Measurements from ENCODE around the gene FRMD5. TPM values are rescaled to one million over a fixed set of nuclear protein-coding genes. Genes with fewer than 3 reads are reported as not detected.
"Not testable (repeated sequence)": the region's sequence is repeated elsewhere in the genome, so short reads cannot be mapped to it uniquely, and the experiment has no call there.

The FRMD5 gene
- total RNA-seq, 1 donor from 2014 or later, result 0.49 TPM

DNA sequence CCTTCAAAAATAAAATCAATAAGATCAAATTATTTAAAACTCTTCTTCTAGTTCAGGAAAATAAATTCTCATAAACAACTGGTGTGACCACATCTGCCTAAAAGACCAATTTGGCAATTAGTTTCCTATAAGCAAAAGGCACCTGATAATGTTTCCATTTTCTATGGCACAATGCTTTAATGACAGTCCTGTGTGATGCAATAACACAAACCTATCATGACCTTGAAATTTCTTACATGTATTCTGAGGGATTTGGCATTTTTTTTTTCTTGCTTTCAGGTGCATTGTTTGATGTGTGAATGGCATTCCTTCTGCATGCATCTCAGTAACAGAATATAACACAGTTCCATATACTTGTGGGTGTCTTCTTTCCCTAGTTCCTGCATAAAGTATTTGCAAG lies 32.5 kb upstream of the FRMD5 start:
- Histone ChIP-seq H3K27ac (no peak overlapping the region), H3K27me3 (no peaks in the 10 kb centered on the region), H3K9me3 (no peaks in the 10 kb centered on the region), H3K4me1 (no peaks in the 10 kb centered on the region), H3K4me3 (no peak overlapping the region), H3K36me3 (no peaks in the 10 kb centered on the region)
- intact Hi-C loops (cut with DNase I), result no loop called here
- no peak for DNase-seq (ENCODE audit: extremely low spot score in 2 of 2)
- no peak for TF ChIP-seq POLR2A (IDR thresholded peaks at IDR 0.05)
- TF ChIP-seq POLR2AphosphoS5 (IDR thresholded peaks at IDR 0.05; ENCODE audit: insufficient read depth in 1 of 2, low read depth in 1 of 2), result no peak
- TF ChIP-seq, protein P1, sequence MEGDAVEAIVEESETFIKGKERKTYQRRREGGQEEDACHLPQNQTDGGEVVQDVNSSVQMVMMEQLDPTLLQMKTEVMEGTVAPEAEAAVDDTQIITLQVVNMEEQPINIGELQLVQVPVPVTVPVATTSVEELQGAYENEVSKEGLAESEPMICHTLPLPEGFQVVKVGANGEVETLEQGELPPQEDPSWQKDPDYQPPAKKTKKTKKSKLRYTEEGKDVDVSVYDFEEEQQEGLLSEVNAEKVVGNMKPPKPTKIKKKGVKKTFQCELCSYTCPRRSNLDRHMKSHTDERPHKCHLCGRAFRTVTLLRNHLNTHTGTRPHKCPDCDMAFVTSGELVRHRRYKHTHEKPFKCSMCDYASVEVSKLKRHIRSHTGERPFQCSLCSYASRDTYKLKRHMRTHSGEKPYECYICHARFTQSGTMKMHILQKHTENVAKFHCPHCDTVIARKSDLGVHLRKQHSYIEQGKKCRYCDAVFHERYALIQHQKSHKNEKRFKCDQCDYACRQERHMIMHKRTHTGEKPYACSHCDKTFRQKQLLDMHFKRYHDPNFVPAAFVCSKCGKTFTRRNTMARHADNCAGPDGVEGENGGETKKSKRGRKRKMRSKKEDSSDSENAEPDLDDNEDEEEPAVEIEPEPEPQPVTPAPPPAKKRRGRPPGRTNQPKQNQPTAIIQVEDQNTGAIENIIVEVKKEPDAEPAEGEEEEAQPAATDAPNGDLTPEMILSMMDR (IDR thresholded peaks at IDR 0.05), result no peak

DNA sequence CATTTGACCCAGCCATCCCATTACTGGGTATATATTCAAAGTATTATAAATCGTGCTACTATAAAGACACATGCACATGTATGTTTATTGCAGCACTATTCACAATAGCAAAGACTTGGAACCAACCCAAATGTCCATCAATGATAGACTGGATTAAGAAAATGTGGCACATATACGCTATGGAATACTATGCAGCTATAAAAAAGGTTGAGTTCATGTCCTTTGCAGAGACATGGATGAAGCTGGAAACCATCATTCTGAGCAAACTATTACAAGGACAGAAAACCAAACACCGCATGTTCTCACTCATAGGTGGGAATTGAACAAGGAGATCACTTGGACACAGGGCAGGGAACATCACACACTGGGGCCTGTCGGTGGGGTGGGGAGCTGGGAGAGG lies 31.9 kb upstream of the FRMD5 start:
- H3K27me3 ChIP-seq; H3K9me3 ChIP-seq; H3K27ac ChIP-seq; DNase-seq (ENCODE audit: extremely low spot score in 2 of 2); H3K4me1 ChIP-seq; intact Hi-C loops (cut with DNase I); H3K4me3 ChIP-seq; H3K36me3 ChIP-seq: not testable (repeated sequence)

DNA sequence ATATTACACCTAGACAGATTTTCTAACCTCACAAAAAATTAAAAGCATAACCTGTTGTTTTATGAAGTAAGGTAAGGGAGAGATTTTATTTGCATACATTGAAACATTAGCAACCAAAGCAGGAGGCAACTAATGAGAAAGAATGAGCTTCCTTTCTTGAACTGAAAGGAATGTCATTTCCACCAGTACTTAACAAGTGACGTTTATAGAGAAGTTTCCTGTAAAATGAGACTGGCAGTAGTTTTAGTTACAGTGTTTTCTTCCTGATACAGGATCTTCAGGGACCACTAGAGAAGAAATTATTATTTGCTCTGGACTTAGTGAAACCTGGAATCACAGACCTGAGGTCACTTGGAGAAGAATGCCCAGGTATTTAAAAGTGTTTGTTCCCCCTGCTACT lies 27.4 kb upstream of the FRMD5 start:
- Histone ChIP-seq H3K9me3 (no peaks in the 10 kb centered on the region), H3K36me3 (no peaks in the 10 kb centered on the region), H3K27ac (no peak overlapping the region), H3K4me1 (no peaks in the 10 kb centered on the region), H3K27me3 (no peaks in the 10 kb centered on the region), H3K4me3 (no peak overlapping the region)
- intact Hi-C loops (cut with DNase I), result no loop called here
- DNase-seq (ENCODE audit: extremely low spot score in 2 of 2), result no peak
- TF ChIP-seq, protein P1 (IDR thresholded peaks at IDR 0.05), result no peak
- TF ChIP-seq POLR2AphosphoS5 (IDR thresholded peaks at IDR 0.05; ENCODE audit: insufficient read depth in 1 of 2, low read depth in 1 of 2) (no peak), POLR2A (IDR thresholded peaks at IDR 0.05) (no peak)

DNA sequence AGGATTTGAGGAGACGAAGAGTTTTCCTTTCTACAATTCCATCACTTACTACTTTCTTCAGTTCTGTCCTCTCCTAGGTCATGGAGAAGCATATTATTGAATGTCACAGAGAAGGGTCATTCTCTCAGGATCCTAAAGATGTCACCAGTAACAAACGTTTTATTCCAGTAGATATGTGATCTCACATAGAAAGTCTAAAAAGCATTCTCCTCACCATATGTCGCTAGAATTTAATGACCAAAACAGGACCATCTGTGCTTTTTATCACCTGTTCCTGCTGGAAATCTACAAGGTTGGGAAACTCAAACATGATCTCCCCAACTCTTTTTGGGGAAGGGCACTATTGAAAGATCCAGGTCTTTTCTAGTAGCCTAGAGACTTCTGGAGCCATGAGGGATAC lies 24.0 kb upstream of the FRMD5 start:
- no peak for DNase-seq (ENCODE audit: extremely low spot score in 2 of 2)
- Histone ChIP-seq H3K27ac (no peak overlapping the region), H3K9me3 (no peaks in the 10 kb centered on the region), H3K27me3 (no peaks in the 10 kb centered on the region), H3K4me3 (no peak overlapping the region), H3K36me3 (no peaks in the 10 kb centered on the region), H3K4me1 (no peaks in the 10 kb centered on the region)
- TF ChIP-seq, protein P1 (IDR thresholded peaks at IDR 0.05), result no peak
- TF ChIP-seq POLR2A (IDR thresholded peaks at IDR 0.05), result no peak
- no peak for TF ChIP-seq POLR2AphosphoS5 (IDR thresholded peaks at IDR 0.05; ENCODE audit: insufficient read depth in 1 of 2, low read depth in 1 of 2)
- intact Hi-C loops (cut with DNase I), result no loop called here

DNA sequence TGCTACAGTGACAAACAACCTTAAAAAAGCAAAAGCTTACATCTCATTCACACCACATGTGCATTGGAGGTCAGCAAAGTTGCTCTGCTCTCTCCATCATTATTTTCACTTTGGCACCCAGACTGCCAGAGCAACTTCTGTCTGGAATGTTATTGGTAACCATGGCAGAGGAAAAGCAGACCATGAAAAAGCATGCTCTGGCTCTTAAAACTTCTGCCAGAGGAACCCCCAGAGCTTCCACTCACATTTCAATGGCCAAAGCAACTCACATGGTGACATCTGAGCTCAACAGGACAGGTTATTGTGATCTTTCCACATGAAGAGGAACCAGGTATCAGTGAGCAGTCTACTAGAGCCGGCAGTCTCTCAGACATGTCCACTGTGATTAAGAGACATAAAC lies 21.9 kb upstream of the FRMD5 start:
- Histone ChIP-seq H3K27me3 (no peaks in the 10 kb centered on the region), H3K9me3 (no peaks in the 10 kb centered on the region), H3K4me3 (no peak overlapping the region), H3K27ac (no peak overlapping the region), H3K4me1 (no peaks in the 10 kb centered on the region), H3K36me3 (no peaks in the 10 kb centered on the region)
- DNase-seq (ENCODE audit: extremely low spot score in 2 of 2), result no peak
- TF ChIP-seq POLR2A (IDR thresholded peaks at IDR 0.05) (no peak), POLR2AphosphoS5 (IDR thresholded peaks at IDR 0.05; ENCODE audit: insufficient read depth in 1 of 2, low read depth in 1 of 2) (no peak)
- TF ChIP-seq, protein P1 (IDR thresholded peaks at IDR 0.05), result no peak
- intact Hi-C loops (cut with DNase I), result no loop called here

DNA sequence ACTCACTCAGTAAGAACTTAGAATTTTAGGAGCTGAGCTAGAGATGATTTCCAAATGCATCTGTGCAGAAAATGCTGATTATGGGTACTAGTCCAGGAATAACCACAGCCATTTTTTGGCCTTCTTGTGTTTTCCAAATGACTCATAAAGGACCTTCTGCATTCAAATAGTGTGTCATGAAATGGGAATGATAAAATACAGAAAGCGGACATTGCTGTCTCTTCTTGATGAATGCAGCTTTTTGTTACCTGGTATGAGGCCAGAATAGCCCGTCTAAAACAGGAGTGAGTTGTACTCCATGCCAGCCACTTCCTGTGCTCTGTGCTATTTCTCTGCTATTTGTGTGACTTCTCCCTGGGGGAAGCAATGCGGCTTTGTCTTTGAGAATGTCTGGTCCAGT lies 20.5 kb upstream of the FRMD5 start:
- intact Hi-C loops (cut with DNase I), result no loop called here
- Histone ChIP-seq H3K4me1 (no peaks in the 10 kb centered on the region), H3K27me3 (no peaks in the 10 kb centered on the region), H3K36me3 (no peaks in the 10 kb centered on the region), H3K27ac (no peak overlapping the region), H3K9me3 (no peaks in the 10 kb centered on the region), H3K4me3 (no peak overlapping the region)
- DNase-seq (ENCODE audit: extremely low spot score in 2 of 2), result no peak
- TF ChIP-seq, protein P1 (IDR thresholded peaks at IDR 0.05), result no peak
